Mesendoderm (in vitro differentiated cells): Measurements from ENCODE around the gene NMRK1.

ENCODE experiments used
- DNase-seq: peaks from one replicate; pipeline ENCODE4 v3.0.0; 2013
- H2AK5ac ChIP-seq: 2 replicates; pipeline ENCODE4 v1.6.1; 2013; ENCODE audit warnings: low read length, inconsistent platforms
- H2BK120ac ChIP-seq: 2 replicates; pipeline ENCODE4 v1.6.1; 2013; ENCODE audit warnings: low read depth, mild to moderate bottlenecking, low read length, moderate library complexity, mixed read lengths
- H2BK15ac ChIP-seq: replicated peaks from 2 replicates; pipeline ENCODE4 v1.6.1; 2013; ENCODE audit warnings: low read depth, mild to moderate bottlenecking, moderate library complexity
- H2BK5ac ChIP-seq: 2 replicates; pipeline ENCODE4 v1.6.1; 2013; ENCODE audit warnings: low read length, inconsistent platforms
- H3K18ac ChIP-seq: 2 replicates; pipeline ENCODE4 v1.6.1; 2013; ENCODE audit warnings: mild to moderate bottlenecking, low read length, mixed read lengths
- H3K23ac ChIP-seq: one replicate; pipeline ENCODE4 v1.6.1; 2013; ENCODE audit warnings: low read length
- H3K27ac ChIP-seq: 2 replicates; pipeline ENCODE4 v1.5.1; 2013; ENCODE audit warnings: low read depth, mild to moderate bottlenecking, inconsistent platforms, low read length, moderate library complexity
- H3K27me3 ChIP-seq: 2 replicates; pipeline ENCODE4 v1.6.1; 2013; ENCODE audit warnings: low read length, control low read depth, mild to moderate bottlenecking, inconsistent platforms; ENCODE audit not compliant: insufficient read depth, poor library complexity
- H3K36me3 ChIP-seq: 2 replicates; pipeline ENCODE4 v1.6.1; 2013; ENCODE audit warnings: low read length, inconsistent platforms; ENCODE audit not compliant: control insufficient read depth, insufficient read depth
- H3K4ac ChIP-seq: one replicate; pipeline ENCODE4 v1.6.1; 2013; ENCODE audit warnings: low read depth, mild to moderate bottlenecking, low read length, moderate library complexity
- H3K4me1 ChIP-seq: 2 replicates; pipeline ENCODE4 v1.6.1; 2013; ENCODE audit warnings: low read depth, low read length, inconsistent platforms; ENCODE audit not compliant: control insufficient read depth
- H3K4me2 ChIP-seq: 2 replicates; pipeline ENCODE4 v1.6.1; 2013; ENCODE audit warnings: low read length
- H3K4me3 ChIP-seq: 2 replicates; pipeline ENCODE4 v1.5.1; 2013; ENCODE audit warnings: mild to moderate bottlenecking, low read length
- H3K56ac ChIP-seq: one replicate; pipeline ENCODE4 v1.6.1; 2013; ENCODE audit warnings: low read length
- H3K79me1 ChIP-seq: 2 replicates; pipeline ENCODE4 v1.6.1; 2013; ENCODE audit warnings: low read length, inconsistent platforms
- H3K79me2 ChIP-seq: 2 replicates; pipeline ENCODE4 v1.6.1; 2013; ENCODE audit warnings: mild to moderate bottlenecking, low read length; ENCODE audit not compliant: control insufficient read depth, insufficient read depth
- H3K9ac ChIP-seq: 2 replicates; pipeline ENCODE4 v1.6.1; 2013; ENCODE audit warnings: low read length, inconsistent platforms
- H4K5ac ChIP-seq: one replicate; pipeline ENCODE4 v1.6.1; 2013; ENCODE audit warnings: low read length
- H4K8ac ChIP-seq: one replicate; pipeline ENCODE4 v1.6.1; 2013; ENCODE audit warnings: low read depth, mild to moderate bottlenecking, control low read depth, low read length, moderate library complexity
- WGBS: extraction: QIAGEN DNeasy Blood & Tissue Kit; methylation state at CpG from one replicate; pipeline ENCODE4 v1.1.7; 2013; ENCODE audit warnings: low lambda C conversion rate, missing lambda C conversion rate; ENCODE audit not compliant: insufficient coverage; ENCODE audit errors: extremely low coverage; 5-methylcytosine and 5-hydroxymethylcytosine counted together

Gene NMRK1

DNA sequence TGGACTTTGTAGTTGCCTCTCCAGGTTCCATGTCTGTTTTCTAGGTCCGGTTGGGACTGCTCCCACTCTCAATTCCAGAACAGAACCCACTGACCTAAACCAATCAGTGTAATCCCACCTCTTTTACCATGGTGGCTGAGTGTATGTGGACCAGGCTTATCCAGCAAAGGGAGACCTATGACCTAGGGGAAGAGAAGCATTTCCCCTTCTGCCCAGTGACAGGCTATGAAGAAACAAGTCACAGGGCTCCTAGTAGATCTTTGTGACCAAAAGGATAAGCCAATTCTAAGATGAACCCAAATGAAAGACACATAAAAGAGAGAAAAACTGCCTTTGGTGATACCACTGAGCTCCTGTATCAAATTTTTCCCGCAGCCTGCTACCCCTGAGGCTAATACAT, 6.3 kb downstream of the NMRK1 start:
- no peak for DNase-seq
- WGBS: no CpG with 5 or more reads among the region's 2 CpGs
- Histone ChIP-seq H2BK15ac (no peak overlapping the region), H3K4me2 (no peak overlapping the region), H2BK5ac (no peak overlapping the region), H3K56ac (no peak overlapping the region), H2BK120ac (no peak overlapping the region), H3K4me3 (no peak overlapping the region), H3K27me3 (no peaks in the 10 kb centered on the region), H3K23ac (no peak overlapping the region), H2AK5ac (no peak overlapping the region), H4K5ac (no peak overlapping the region), H3K79me1 (no peaks in the 10 kb centered on the region), H3K9ac (no peak overlapping the region), H3K18ac (no peak overlapping the region), H4K8ac (peak overlapping the region; percentile 39), H3K4me1 (peaks cover 11% of the 10 kb centered on the region), H3K4ac (no peak overlapping the region), H3K27ac (no peak overlapping the region), H3K79me2 (no peaks in the 10 kb centered on the region), H3K36me3 (no peaks in the 10 kb centered on the region)

DNA sequence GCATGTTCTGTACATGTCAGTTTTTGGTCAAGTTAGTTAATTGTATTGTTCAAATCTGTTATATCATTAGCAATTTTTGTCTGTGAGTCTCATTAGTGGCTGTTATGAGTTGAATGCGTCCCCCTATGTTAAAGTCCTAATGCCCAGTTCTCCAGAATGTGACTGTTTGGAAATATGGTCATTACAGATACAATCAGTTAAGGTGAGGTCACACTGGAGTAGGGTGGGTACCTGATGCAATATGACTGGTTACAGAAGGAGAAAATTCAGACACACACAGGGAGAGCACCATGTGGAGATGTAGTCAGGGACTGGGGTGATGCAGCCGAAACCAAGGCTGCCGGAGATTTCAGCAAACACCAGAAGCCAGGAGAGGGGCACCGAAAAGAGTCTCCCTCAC, 15.1 kb downstream of the NMRK1 start:
- Histone ChIP-seq H4K8ac (no peak overlapping the region), H3K79me2 (no peaks in the 10 kb centered on the region), H3K27ac (no peak overlapping the region), H2BK120ac (no peak overlapping the region), H2BK15ac (no peak overlapping the region), H3K56ac (no peak overlapping the region), H3K79me1 (no peaks in the 10 kb centered on the region), H2AK5ac (no peak overlapping the region), H3K18ac (no peak overlapping the region), H3K4me1 (no peaks in the 10 kb centered on the region), H3K4me3 (no peak overlapping the region), H2BK5ac (no peak overlapping the region), H3K9ac (no peak overlapping the region), H3K4me2 (no peak overlapping the region), H3K36me3 (no peaks in the 10 kb centered on the region), H3K23ac (no peak overlapping the region), H4K5ac (no peak overlapping the region), H3K4ac (no peak overlapping the region), H3K27me3 (no peaks in the 10 kb centered on the region)
- no peak for DNase-seq
- no CpG with 5 or more reads among the region's 4 CpGs for WGBS

DNA sequence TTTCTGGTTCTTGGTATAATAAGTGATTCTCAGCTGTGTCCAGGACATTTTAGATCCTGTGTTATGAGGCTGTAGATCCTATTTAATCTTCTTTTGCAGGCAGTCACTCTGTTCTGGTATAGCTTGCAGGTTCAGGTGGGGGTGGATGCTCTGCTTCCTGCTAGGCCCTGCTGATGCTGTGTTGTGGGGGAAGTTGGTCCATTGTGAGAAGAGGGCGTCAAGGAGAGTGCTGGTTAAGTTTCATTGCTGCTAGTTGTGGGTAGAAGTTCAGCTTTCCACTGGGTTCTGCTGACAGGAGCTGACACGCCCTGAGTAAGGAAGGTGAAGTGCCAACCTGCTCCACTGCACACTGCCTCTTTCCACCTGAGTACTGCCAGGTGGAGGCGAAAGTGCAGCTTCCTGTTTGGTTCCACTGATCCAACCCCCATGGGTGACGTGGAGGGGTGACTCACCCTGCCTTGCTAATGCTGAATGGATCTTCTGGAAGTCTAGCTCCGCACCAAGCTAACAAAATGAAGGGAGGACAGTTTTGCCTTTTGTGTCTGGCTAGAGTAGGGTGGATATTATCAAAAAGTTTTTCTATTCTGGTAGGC, 16.3 kb downstream of the NMRK1 start:
- WGBS: no CpG with 5 or more reads among the region's 5 CpGs
- no peaks in the 10 kb centered on the region for H3K27me3 ChIP-seq

DNA sequence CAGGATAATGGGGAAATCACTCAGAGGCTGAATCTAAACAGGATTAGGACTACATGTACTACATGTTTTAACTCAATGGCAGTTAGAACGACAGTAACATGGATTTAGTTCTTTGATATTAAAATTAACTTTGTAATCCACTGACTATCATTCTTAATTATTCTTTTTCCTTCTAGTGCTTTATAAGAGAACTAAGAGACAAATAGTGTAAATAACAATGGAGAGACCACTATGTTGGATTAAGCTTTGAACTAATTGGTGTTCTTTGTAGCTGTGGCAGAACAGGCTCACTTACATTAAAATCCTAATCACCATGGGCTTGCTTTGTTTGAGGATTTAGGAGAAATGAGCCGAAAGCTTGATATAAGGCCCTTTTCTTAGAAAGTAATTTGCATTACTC, 18.8 kb downstream of the NMRK1 start:
- no peak overlapping the region for H4K5ac ChIP-seq
- no peak overlapping the region for H2BK15ac ChIP-seq
- no peak for DNase-seq
- H2BK5ac ChIP-seq: no peak overlapping the region
- no peak overlapping the region for H3K9ac ChIP-seq
- H3K56ac ChIP-seq: no peak overlapping the region
- H3K4me1 ChIP-seq: no peaks in the 10 kb centered on the region
- H3K4ac ChIP-seq: no peak overlapping the region
- no peak overlapping the region for H2AK5ac ChIP-seq
- H3K4me3 ChIP-seq: no peak overlapping the region
- H3K79me1 ChIP-seq: no peaks in the 10 kb centered on the region
- no peaks in the 10 kb centered on the region for H3K79me2 ChIP-seq
- H3K36me3 ChIP-seq: no peaks in the 10 kb centered on the region
- H4K8ac ChIP-seq: no peak overlapping the region
- H3K27ac ChIP-seq: no peak overlapping the region
- no peak overlapping the region for H3K18ac ChIP-seq
- H3K23ac ChIP-seq: no peak overlapping the region
- no peaks in the 10 kb centered on the region for H3K27me3 ChIP-seq
- no CpG with 5 or more reads among the region's 2 CpGs for WGBS
- H3K4me2 ChIP-seq: no peak overlapping the region
- no peak overlapping the region for H2BK120ac ChIP-seq

More for the DNA sequence above, 16.3 kb downstream of the NMRK1 start:
- Histone ChIP-seq H3K23ac (no peak overlapping the region), H3K4me1 (no peaks in the 10 kb centered on the region), H2AK5ac (no peak overlapping the region), H4K8ac (no peak overlapping the region), H3K4ac (no peak overlapping the region), H3K56ac (no peak overlapping the region), H3K79me1 (no peaks in the 10 kb centered on the region), H2BK15ac (no peak overlapping the region), H2BK120ac (no peak overlapping the region), H3K79me2 (no peaks in the 10 kb centered on the region), H2BK5ac (no peak overlapping the region), H3K36me3 (no peaks in the 10 kb centered on the region), H3K9ac (no peak overlapping the region), H3K18ac (no peak overlapping the region), H3K27ac (no peak overlapping the region), H4K5ac (no peak overlapping the region), H3K4me2 (no peak overlapping the region), H3K4me3 (no peak overlapping the region)
- DNase-seq: peak; percentile 37

DNA sequence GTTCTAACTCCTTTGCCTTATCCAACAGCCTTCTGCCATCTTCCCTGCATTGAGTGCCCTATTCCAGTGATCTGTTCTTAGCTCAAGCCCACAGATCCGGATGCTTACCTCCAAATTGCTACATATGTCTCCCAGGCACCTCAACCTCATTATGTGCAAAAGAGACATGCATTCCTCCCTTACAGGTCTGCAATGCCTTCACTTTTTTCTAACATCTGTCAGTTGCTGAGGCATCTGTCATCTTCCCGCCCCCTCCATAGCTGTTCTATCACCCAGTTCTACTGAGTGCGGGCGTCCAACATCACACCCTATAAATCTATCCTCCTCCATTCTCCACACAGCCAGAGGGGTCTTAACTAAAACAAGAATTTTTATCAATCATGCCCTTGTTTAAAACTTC, 20.1 kb downstream of the NMRK1 start:
- no peak overlapping the region for H2BK5ac ChIP-seq
- no peaks in the 10 kb centered on the region for H3K27me3 ChIP-seq
- H2BK15ac ChIP-seq: no peak overlapping the region
- H4K5ac ChIP-seq: no peak overlapping the region
- no peak overlapping the region for H3K4me2 ChIP-seq
- H2AK5ac ChIP-seq: no peak overlapping the region
- no peak overlapping the region for H3K18ac ChIP-seq
- no peaks in the 10 kb centered on the region for H3K79me1 ChIP-seq
- H3K9ac ChIP-seq: no peak overlapping the region
- H3K79me2 ChIP-seq: no peaks in the 10 kb centered on the region
- no peak for DNase-seq
- no peak overlapping the region for H3K4ac ChIP-seq
- no peak overlapping the region for H3K4me3 ChIP-seq
- H3K36me3 ChIP-seq: no peaks in the 10 kb centered on the region
- no peak overlapping the region for H3K56ac ChIP-seq
- no peak overlapping the region for H3K23ac ChIP-seq
- no CpG with 5 or more reads among the region's 4 CpGs for WGBS
- no peak overlapping the region for H3K27ac ChIP-seq
- H2BK120ac ChIP-seq: no peak overlapping the region
- H3K4me1 ChIP-seq: no peaks in the 10 kb centered on the region
- H4K8ac ChIP-seq: no peak overlapping the region

DNA sequence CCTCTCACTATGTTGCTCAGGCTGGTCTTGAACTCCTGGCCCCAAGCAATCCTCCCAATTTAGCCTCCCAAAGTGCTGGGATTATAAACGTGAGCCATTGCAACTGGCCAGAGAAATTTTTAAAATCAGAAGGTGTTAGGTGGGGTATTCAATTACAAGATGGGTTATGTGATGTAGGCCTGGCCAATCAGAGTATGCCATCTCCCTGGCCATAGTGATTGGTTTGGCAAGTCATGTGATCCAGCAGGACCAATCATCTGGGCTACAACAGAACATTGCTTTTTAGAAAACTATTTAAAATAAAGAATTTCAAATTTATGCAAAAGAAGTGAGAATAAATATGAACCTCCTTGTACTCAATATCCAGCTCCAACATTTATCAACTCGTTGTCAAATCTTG, 22.4 kb downstream of the NMRK1 start:
- no peaks in the 10 kb centered on the region for H3K79me2 ChIP-seq
- no peak overlapping the region for H3K23ac ChIP-seq
- no peaks in the 10 kb centered on the region for H3K79me1 ChIP-seq
- no peak overlapping the region for H3K27ac ChIP-seq
- no peak overlapping the region for H2BK15ac ChIP-seq
- no peak overlapping the region for H3K18ac ChIP-seq
- H2AK5ac ChIP-seq: no peak overlapping the region
- H2BK120ac ChIP-seq: no peak overlapping the region
- no peak overlapping the region for H3K9ac ChIP-seq
- no peaks in the 10 kb centered on the region for H3K4me1 ChIP-seq
- no peak overlapping the region for H4K8ac ChIP-seq
- no peak overlapping the region for H3K4ac ChIP-seq
- H3K36me3 ChIP-seq: no peaks in the 10 kb centered on the region
- no peak overlapping the region for H3K56ac ChIP-seq
- H3K4me2 ChIP-seq: no peak overlapping the region
- H4K5ac ChIP-seq: no peak overlapping the region
- no peaks in the 10 kb centered on the region for H3K27me3 ChIP-seq
- H2BK5ac ChIP-seq: no peak overlapping the region
- no peak for DNase-seq
- no CpG with 5 or more reads among the region's 2 CpGs for WGBS
- H3K4me3 ChIP-seq: no peak overlapping the region
